ENCODE measurements around the gene DISP3.

DISP3 gene

DNA sequence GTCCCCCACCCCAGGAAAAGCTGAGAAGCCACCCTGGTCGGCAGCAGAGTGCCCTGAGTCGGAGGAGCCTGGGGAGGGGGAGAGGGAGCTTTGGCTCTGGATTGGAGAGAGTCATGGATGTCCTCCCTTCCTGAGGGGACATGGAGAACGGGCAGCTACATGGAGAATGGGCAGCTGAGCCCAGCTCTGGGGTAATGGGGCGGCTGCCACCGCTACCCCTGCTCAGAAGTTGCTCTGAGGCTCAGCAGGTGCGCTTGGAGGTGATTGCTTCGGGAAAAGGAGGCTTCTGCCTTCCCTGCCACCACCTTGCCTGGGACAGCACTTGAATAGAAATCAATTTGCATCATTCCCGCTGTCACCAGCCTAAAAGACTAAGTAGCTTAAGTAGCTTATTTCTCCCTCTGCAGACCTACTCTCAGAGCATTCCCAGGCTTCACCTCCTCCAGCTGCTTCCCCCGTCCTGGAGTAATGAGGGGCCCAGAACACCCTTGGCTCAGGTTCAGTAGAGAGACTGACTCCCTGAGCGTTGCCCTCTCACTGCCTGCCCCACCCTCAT is 8.3 kb downstream of the DISP3 start:
- DNase-seq (ENCODE audit: low read depth in 3 of 3) = no peak

DNA sequence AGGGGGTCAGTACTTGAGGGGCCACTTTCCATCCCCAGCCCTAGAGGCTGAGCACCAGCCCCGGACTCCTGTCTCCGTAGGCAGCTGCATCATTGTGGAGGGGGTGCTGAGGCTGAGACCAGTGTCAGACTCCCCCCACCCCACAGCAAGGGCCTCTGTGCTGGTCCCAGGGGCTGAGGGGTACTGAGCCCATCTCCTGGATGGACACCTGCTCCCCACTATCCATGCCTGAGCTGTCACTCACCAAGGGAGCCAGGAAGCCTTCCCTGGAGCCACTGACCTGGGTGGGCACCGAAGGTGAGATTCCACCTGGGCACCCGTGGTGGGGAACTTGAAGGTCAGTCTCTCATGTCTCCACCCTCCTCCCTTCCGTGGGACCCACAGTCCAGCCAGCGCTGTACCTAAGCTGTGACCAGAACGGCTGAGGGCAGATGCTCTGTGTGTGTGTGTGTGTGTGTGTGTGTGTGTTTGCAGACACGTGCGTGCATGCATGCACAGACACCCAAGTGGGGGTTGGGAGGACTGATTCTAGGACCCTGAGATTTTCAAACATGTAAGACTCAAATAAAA is 9.3 kb downstream of the DISP3 start:
- DNase-seq (ENCODE audit: low read depth in 3 of 3) = no peak

DNA sequence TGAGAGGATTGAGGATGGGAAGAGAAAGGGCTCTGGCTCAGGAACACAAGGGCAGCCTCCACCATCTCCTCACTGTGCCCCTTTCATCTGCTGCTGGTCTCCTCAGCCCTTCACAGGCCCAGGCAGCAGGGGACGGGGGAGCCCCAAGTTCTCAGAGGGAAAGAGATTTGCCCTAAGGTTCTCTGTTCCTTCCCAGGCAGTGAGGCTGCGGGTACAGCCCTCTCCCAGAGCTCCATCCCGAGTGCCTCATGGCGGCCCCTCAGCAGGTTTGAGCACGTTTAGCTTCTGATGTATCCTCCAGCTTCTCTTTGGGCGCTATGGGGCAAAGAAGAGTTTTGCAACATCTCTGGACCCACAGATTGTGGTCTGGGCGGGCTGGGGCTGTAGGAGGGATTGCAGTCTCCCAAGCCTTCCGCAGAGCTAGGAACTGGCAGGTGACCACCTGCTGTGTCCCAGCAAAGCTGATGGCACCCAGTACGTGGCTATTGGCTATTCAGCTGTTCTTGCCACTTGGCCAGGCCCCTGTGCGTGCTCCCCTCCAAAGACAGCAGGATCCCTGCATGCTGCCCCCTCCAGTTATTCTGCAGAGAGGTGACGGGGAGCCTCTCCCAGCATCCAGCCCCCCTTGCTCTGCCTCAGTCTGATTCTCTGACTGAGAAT is 10.1 kb downstream of the DISP3 start:
- no peak for DNase-seq (ENCODE audit: low read depth in 3 of 3)

DNA sequence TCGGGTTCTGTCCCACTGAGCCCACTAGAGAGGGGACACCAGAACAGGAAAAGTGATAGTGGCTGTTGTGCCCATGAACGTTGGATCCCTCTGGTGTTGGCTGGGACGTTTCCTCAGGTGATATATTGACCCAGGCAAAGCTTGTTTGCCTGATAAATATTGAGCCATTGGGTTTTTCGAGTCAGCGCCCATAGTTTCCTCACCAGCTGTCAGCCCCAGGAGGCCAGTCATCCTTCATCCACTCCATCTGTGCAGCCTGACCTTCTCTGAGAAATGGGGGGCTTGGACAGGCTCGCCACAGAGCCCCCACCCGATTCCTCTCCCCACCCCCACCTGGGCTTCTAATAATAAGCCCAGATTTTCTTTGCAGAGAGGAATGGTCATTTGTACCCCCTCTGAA is 13.3 kb downstream of the DISP3 start:
- no peak for DNase-seq (ENCODE audit: low read depth in 3 of 3)

DNA sequence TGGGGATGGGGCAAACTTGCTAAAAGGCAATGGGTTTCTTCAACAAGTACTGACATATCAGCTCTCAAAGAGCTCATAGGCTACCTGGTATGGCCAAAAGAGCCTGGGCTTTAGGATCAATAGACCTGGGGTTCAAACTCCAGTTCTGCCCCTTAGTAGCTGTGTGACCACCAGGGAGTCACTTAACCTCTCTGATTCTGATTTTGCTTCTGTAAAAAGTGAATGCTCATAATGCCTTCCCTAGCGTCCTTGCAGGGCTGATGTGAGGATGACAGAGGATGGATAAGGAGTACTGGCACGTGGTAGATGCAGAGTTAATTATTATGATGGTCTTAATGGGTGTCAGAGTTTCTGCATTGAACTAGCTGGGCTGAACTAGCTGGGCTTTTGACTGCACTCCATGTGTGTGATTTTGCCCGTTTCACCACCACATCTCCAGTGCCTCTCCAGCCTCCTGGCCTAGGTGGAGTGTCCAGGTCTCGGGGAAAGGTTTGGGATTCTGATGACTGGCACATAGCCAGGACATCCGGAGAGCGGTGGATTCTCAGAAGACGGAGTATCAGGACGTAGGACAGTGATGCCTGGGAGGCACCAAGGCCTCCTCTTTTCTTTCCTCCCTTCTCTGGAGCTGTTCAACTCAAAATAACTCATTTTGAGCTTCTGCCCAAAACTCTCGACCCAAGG is 15.2 kb downstream of the DISP3 start:
- DNase-seq (ENCODE audit: low read depth in 3 of 3) = no peak

DNA sequence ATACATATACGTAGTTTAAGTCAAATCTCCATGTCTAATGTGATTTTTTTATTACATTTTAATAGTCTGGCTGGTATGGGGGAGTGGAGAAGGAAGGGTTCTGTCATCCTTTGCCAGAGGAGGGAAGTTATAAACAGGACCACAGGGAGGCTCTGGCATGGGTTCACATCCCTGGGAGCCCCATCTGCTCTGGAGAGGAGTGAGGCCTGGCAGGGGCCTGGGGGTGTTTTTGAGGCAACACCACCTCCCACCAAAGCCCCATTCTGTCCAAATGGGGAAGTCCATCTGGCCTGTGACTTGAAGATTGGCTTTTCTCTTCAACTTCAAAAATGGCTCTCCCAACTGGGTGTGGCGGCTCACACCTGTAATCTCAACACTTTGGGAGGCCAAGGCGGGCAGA is 15.8 kb downstream of the DISP3 start:
- no peak for DNase-seq (ENCODE audit: low read depth in 3 of 3)

DNA sequence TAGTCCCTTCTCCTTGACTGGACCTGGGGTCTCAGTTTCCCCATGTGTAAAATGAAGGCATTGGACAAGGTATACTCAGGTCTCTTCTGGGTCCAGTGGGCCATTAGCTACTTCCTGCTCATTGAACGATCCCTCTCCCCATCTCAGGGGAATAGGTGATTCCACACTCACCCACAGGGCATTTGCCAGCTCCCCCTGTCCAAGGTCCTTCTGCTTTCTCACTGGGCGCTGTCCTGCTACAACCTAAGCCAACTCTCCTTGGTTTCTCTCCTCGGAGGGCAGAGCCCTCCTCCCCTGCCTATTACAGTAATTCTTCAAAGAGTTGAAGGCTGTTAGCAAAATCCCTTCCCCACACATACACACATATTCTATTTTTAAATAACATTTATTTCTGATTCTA is 16.6 kb downstream of the DISP3 start:
- no peak for DNase-seq (ENCODE audit: low read depth in 3 of 3)

DNA sequence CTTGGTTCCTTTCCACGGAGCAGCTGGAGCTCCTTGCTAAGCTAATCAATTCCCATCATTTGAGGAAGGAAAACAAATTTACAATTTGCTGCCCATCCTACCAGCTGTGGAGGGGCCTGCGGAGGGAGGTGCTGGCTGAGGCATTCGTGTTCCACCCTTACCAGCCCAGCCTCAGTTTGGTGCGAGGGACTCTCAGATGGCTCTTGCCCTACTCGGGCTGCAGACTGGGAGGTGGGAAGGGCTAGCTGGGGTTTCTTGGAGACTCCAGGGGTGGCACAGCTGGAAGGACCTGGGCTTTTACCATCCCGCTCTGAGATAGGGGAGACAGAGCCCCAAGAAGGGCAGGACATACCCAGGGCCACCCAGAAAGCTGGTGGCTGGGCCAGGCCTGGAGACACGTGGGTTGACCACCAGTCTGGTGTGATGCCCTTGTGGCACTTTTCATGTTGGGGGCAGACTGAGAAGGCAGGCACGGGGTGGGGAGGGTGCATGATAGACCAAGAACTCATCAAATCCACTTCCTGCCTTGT is 17.7 kb downstream of the DISP3 start:
- no peak for DNase-seq (ENCODE audit: low read depth in 3 of 3)

DNA sequence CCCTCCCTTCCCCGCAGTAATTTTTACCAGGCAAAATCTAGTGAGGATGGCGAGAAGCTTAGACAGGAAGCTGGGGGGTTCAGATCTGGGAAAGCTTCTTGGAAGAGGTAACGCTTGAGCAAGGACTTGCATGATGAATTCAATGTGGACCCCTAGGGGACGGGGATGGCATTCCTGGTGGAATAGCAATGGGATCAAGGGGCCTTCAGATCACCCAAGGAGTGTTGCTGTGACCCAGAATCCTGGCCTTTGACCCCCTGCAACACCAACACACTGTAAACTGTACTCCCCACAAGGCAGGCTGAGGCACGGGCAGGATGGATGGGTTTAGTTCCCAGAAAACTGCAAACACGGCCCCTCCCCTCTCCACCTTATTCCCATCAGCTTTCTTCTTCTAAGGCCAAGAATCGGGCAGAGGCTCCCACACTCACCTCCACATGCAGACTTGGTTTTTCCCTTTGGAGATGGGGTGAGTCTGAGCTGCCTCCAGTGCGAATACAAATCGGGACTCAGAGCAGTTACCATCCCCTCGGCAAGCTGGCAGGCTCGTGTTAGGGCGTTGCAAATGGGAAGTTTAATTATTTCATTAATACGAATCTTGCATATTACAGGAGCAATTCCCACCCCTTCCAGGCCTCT is 20.1 kb downstream of the DISP3 start:
- no peak for DNase-seq (ENCODE audit: low read depth in 3 of 3)

DNA sequence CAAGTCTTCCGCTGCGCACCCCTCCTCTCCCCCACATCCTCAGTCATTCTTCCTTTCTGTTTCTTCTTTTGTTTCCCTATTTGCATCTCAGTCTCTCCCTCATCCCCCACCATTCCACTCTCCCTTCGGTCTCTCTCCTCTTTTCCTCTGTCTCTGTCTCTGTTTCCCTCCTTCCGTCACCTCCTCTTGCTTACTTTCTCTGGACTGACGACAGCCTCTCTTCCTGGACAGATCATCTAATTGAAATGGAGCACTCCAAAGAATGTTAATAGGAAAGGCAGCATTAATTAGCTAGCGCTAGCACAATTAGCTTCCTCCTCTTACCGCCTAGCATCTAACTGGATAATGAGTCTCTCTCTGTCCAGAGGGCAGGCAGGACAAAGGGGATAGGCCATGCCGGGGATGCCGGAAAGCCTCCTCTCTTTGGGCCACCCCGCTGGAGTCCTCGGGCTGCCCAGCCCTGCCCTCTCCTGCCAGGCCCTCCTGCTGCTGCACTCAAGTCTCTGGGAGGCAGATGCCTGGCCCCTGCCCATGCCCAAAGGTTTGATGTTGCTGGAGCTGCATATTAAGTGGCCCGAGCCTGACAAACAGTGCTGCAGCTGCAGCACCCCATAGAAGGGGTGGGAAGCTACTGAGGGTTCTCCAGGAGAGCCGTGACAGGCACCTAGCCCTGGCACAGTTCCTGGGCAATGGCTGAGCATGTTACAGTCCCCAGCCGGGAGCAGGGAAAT is 20.8 kb downstream of the DISP3 start:
- DNase-seq (ENCODE audit: low read depth in 3 of 3) = no peak

DNA sequence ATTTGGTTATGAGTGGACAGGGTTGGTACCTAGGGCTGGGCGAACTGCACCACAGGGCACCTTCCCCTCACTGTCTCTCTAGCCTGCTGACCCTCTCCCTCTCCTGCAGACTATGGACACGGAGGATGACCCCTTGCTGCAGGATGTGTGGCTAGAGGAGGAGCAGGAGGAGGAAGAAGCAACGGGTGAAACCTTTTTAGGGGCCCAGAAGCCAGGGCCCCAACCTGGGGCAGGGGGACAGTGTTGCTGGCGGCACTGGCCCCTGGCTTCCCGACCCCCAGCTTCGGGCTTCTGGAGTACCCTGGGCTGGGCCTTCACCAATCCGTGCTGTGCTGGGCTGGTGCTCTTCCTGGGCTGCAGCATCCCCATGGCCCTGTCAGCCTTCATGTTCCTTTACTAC is 21.9 kb downstream of the DISP3 start:
- no peak for DNase-seq (ENCODE audit: low read depth in 3 of 3)

DNA sequence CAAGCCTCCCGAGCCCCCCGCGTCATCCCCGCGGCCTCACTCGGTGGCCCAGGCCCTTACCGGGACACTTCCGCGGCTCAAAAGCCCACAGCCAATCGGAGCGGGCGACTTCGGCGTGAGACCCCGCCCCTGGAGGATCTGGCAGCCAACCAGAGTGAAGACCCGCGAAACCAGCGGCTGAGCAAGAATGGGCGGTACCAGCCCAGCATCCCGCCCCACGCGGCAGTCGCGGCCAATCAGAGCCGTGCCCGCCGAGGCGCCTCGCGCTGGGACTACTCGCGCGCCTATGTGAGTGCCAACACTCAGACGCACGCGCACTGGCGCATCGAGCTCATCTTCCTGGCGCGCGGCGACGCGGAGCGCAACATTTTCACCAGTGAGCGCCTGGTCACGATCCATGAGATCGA is 22.5 kb downstream of the DISP3 start:
- DNase-seq (ENCODE audit: low read depth in 3 of 3) = no peak

DNA sequence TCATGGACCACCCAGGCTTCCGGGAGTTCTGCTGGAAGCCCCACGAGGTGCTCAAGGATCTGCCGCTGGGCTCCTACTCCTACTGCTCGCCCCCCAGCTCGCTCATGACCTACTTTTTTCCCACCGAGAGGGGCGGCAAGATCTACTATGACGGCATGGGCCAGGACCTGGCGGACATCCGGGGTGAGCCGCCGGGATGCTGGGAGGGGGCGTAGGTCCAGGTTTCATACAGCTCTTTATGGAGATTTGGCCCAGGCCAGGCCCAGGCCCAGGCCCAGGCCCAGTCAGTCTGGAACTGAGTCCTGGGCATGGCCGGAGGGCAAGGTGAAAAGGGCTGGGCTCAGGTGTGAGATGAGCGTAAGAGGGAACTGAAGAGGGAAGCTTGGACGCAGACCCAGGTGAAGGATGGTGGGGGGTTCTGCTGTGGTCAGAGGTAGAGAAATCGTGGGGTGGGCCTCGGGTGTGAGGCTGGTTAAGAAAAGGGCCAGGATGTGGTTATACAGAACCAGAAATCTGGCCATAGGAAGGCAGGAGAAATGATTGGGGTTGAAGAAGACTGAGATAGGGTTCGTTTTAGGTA is 23.0 kb downstream of the DISP3 start:
- DNase-seq (ENCODE audit: low read depth in 3 of 3) = no peak

DNA sequence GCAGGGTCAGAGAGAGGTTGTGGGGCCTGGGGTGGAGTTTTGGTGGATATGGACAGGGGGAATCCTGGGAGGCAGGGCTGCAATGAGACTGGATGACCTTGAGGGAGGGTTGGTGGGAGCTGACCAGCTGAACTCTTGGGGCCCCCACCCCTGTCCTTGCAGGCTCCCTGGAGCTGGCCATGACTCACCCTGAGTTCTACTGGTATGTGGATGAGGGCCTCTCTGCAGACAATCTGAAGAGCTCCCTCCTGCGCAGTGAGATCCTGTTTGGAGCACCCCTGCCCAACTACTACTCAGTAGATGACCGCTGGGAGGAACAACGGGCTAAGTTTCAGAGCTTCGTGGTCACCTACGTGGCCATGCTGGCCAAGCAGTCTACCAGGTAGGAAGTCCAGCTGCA is 23.6 kb downstream of the DISP3 start:
- no peak for DNase-seq (ENCODE audit: low read depth in 3 of 3)

DNA sequence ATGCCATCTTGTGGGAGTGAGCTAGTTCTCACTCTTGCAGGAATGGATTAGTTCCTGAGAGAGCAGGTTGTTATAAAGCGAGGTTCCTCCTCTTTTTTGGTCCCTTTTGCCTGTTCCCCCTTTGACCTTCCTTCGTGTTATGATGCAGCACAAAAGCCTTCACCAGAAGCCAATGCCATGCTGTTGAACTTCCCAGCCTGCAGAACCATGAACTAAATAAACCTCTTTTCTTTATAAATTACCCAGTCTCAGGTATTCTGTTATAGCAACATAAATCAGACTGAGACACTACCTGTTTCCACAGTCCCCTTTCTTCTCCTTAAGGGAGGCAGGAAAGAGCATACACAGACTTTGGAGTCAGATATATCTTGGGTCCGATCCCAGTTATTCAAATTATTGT is 25.6 kb downstream of the DISP3 start:
- no peak for DNase-seq (ENCODE audit: low read depth in 3 of 3)

DNA sequence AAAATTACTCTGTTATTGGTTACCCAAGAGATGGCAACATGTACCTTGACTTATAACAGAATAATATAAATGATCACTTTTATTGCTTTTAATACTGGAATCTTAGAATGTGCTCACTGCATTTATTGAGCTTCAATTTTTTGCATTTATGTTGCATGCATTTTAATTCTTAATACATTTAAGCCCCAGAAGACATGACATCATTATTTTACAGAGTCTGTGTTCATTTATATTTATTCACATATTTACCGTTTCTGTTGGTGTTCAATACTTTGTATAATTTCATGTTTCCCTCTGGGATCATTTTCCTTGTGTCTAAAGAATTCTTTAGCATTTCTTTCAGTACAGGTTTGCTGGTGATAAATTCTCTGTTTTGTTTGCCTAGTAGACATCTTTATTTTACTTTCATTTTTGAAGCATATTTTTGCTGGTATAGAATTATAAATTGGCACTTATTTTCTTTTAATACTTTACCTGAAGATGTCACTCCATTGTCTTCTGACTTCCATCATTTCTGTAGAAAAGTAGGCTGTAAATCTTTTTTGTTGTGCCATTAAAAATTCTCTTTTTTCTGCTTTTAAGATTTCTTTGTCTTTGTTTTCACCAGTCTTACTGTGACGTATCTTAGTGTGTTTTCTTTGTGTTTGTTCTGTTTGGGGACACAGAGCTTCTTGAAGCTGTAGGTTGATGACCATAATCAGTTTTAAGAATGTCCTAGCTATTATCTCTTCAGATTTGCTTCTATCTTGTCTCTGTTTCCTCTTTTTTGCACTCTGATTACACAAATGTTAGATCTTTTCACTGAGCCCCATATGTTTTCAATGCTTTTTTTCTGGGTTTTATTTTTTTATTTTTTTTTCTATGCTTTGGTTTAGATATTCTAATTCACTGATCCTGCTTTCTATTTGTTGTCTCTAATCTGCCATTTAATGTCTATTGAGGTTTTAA is 26.9 kb downstream of the DISP3 start:
- no peak for DNase-seq (ENCODE audit: low read depth in 3 of 3)

DNA sequence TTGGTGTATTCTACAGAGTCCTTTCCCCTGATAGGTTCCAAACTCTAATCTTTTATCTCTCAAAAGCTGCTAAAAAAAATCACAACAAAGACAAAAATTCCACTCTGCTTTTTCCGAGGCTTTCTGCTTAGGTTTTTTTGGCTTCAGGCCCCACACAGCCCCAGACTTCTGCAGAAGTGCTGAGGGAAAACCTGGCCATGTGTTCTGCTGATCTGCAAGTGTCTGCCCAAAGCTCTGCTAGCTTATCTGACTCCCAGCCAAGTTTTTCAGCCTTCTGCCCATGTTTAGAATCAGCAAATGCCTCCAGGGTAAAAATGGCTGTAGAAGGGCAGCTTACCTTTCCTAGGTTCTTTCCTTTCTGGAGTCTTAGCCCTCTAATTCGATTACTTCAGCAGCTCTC is 28.4 kb downstream of the DISP3 start:
- no peak for DNase-seq (ENCODE audit: low read depth in 3 of 3)

DNA sequence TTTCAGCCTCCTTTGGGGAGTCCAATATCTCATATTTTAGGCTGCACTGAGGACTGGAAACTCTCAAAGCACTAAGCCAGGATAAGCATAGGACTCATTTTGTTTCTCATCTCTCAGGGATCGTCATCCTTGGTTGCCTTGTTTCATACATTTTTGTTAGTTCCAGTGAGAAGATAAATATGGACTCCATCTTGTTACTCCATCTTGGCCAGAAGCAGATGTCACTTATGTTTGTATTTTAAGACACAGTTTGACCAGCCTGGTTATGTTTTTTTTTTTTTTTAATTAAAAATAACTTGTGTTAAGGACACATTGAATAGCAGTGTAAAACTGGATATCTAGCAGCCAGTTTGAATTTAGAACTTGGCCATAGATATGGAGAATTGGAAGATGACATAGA is 34.7 kb downstream of the DISP3 start:
- DNase-seq (ENCODE audit: low read depth in 3 of 3) = no peak

DNA sequence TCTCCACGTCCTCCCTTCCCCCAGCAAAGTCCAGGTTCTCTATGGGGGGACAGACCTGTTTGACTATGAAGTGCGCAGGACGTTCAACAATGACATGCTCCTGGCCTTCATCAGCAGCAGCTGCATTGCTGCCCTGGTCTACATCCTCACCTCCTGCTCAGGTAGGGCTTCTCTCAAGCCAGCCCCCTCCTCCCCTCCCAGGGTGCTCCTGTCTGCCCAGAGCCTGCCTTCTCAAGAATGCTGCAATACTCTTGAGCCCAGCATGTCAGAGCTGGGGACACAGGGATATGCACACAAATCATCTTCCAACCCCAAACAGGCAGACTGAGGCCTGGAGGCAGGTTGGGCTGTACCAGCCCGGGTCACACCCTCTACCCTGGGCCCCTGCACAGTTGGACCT is 35.4 kb downstream of the DISP3 start:
- no peak for DNase-seq (ENCODE audit: low read depth in 3 of 3)

All from stimulated activated CD4-positive, alpha-beta T cell treated with anti-CD3 and anti-CD28 coated beads, TNF-alpha, amount 100 ng/mL, for 24 hours (primary cell).